ENCODE data around the gene MPDZ. TPM values are rescaled to one million over a fixed set of nuclear protein-coding genes. Genes with fewer than 3 reads are reported as not detected.

The MPDZ gene
- total RNA-seq, 1 experiment from 2014 or later, result 15.3 TPM

DNA sequence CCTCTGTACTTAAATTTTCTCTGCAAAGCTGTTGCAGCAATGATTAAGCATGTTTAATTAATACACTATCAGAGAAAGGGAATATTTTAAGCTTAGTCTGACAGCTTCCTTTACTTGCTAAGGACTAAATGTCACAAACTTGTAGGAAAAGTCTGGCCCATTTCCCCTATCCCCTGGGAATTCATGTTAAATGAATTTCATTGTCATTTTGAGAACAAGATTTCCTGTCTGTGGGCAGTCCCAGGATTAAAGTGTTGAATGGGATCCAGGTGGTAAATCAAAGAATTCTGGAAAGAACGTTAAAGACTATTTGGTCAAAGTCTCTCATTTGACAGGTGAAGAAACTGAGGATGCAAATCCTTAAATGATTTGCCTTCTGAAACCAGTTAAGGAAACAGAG lies 214.8 kb downstream of the MPDZ start:
- TF ChIP-seq EZH2 (IDR thresholded peaks at IDR 0.05; ENCODE audit: low read depth), result no peak
- TF ChIP-seq, protein P1, sequence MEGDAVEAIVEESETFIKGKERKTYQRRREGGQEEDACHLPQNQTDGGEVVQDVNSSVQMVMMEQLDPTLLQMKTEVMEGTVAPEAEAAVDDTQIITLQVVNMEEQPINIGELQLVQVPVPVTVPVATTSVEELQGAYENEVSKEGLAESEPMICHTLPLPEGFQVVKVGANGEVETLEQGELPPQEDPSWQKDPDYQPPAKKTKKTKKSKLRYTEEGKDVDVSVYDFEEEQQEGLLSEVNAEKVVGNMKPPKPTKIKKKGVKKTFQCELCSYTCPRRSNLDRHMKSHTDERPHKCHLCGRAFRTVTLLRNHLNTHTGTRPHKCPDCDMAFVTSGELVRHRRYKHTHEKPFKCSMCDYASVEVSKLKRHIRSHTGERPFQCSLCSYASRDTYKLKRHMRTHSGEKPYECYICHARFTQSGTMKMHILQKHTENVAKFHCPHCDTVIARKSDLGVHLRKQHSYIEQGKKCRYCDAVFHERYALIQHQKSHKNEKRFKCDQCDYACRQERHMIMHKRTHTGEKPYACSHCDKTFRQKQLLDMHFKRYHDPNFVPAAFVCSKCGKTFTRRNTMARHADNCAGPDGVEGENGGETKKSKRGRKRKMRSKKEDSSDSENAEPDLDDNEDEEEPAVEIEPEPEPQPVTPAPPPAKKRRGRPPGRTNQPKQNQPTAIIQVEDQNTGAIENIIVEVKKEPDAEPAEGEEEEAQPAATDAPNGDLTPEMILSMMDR (conservative IDR thresholded peaks at IDR 0.05), result no peak
- ChIA-PET CTCF (no interaction called here), POLR2A (ENCODE audit: unreplicated experiment) (no interaction called here)
- no peaks in the 10 kb centered on the region for H3K27me3 ChIP-seq (ENCODE audit: insufficient read depth, low read depth)
- no peak for DNase-seq
- H3K4me1 ChIP-seq (replicated peaks; ENCODE audit: insufficient read depth), result no peaks in the 10 kb centered on the region
- H3K79me2 ChIP-seq (ENCODE audit: low read depth), result no peaks in the 10 kb centered on the region
- no peaks in the 10 kb centered on the region for H3K9me2 ChIP-seq (ENCODE audit: insufficient read depth)
- H3K9me3 ChIP-seq (ENCODE audit: insufficient read depth, low read depth), result no peaks in the 10 kb centered on the region
- H3K4me2 ChIP-seq, result no peak overlapping the region
- H3K4me3 ChIP-seq, result no peak overlapping the region
- no peak overlapping the region for H3K27ac ChIP-seq
- H3K36me3 ChIP-seq (ENCODE audit: low read depth), result no peaks in the 10 kb centered on the region
- no peak overlapping the region for H2AFZ ChIP-seq
- H3F3A ChIP-seq (ENCODE audit: insufficient read depth, low read depth), result no peaks in the 10 kb centered on the region
- no TSS peak for BruUV-seq (replicated peaks)
- H4K20me1 ChIP-seq (ENCODE audit: insufficient read depth), result no peaks in the 10 kb centered on the region
- intact Hi-C loops (cut with micrococcal nuclease; ENCODE audit: unreplicated experiment), result no loop called here

DNA sequence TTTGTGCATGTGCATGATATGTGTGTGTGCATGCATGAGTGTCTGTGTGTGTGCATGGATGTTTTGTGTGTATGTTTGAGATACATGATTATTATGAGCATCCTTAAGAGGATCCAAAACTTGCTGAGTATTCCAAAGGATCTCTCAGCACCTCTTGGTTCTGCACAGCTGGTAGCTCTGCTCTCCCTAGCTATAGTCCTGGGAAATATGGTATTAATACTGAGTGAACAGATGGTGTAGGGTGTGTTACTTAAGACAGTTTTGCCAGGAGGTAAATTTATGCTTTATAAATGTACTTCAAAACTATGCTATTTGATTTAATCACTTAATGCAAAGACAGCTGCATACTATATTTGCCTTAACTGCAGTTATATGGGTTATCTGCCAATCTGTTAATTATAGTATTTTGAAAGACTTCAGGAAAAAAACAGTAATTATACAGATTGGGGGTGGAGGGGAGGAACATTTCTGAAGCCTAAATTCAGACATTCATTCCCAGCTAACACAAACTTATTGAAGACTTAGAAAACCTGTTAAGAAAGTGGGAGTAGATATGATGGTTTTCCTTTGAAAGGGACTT lies 215.5 kb downstream of the MPDZ start:
- CTCF ChIA-PET, result no interaction called here
- H3K4me3 ChIP-seq, result no peak overlapping the region
- intact Hi-C loops (cut with micrococcal nuclease; ENCODE audit: unreplicated experiment), result no loop called here
- no peaks in the 10 kb centered on the region for H3K36me3 ChIP-seq (ENCODE audit: low read depth)
- no peaks in the 10 kb centered on the region for H3F3A ChIP-seq (ENCODE audit: insufficient read depth, low read depth)
- no peak overlapping the region for H2AFZ ChIP-seq
- TF ChIP-seq, protein P1 (conservative IDR thresholded peaks at IDR 0.05), result no peak
- TF ChIP-seq EZH2 (IDR thresholded peaks at IDR 0.05; ENCODE audit: low read depth), result no peak
- no peaks in the 10 kb centered on the region for H4K20me1 ChIP-seq (ENCODE audit: insufficient read depth)
- no peak for DNase-seq
- no peaks in the 10 kb centered on the region for H3K9me2 ChIP-seq (ENCODE audit: insufficient read depth)
- H3K79me2 ChIP-seq (ENCODE audit: low read depth), result no peaks in the 10 kb centered on the region
- POLR2A ChIA-PET (ENCODE audit: unreplicated experiment), result no interaction called here
- H3K27ac ChIP-seq, result no peak overlapping the region
- no peaks in the 10 kb centered on the region for H3K9me3 ChIP-seq (ENCODE audit: insufficient read depth, low read depth)
- no TSS peak for BruUV-seq (replicated peaks)
- H3K4me2 ChIP-seq, result no peak overlapping the region
- H3K27me3 ChIP-seq (ENCODE audit: insufficient read depth, low read depth), result no peaks in the 10 kb centered on the region
- no peaks in the 10 kb centered on the region for H3K4me1 ChIP-seq (replicated peaks; ENCODE audit: insufficient read depth)

DNA sequence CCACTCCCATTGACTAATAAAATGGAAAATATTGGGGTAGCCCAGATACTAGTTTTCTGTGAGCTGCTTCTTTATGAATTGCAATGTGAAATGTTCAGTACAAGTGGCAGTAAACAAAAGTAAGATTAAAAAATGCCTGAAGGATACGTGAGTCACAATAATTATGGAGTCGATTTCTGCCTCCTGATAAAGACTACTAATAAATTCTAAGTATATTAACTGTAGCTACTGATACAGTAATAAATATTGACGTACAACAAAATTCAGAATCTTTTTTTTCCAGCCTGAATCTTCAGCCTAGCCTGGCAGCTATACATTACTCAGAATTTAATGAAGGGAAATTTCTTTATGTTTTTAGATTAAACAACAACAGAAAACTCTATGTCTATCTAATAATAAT lies 218.1 kb downstream of the MPDZ start:
- no peaks in the 10 kb centered on the region for H3F3A ChIP-seq (ENCODE audit: insufficient read depth, low read depth)
- no peaks in the 10 kb centered on the region for H3K4me1 ChIP-seq (replicated peaks; ENCODE audit: insufficient read depth)
- intact Hi-C loops (cut with micrococcal nuclease; ENCODE audit: unreplicated experiment), result no loop called here
- H3K9me3 ChIP-seq (ENCODE audit: insufficient read depth, low read depth), result no peaks in the 10 kb centered on the region
- no peaks in the 10 kb centered on the region for H3K9me2 ChIP-seq (ENCODE audit: insufficient read depth)
- H3K4me3 ChIP-seq, result no peak overlapping the region
- H3K36me3 ChIP-seq (ENCODE audit: low read depth), result no peaks in the 10 kb centered on the region
- H2AFZ ChIP-seq, result no peak overlapping the region
- DNase-seq, result no peak
- H3K79me2 ChIP-seq (ENCODE audit: low read depth), result no peaks in the 10 kb centered on the region
- POLR2A ChIA-PET (ENCODE audit: unreplicated experiment), result no interaction called here
- CTCF ChIA-PET, result no interaction called here
- H4K20me1 ChIP-seq (ENCODE audit: insufficient read depth), result no peaks in the 10 kb centered on the region
- no peaks in the 10 kb centered on the region for H3K27me3 ChIP-seq (ENCODE audit: insufficient read depth, low read depth)
- TF ChIP-seq, protein P1 (conservative IDR thresholded peaks at IDR 0.05), result no peak
- TF ChIP-seq EZH2 (IDR thresholded peaks at IDR 0.05; ENCODE audit: low read depth), result no peak
- H3K27ac ChIP-seq, result no peak overlapping the region
- no TSS peak for BruUV-seq (replicated peaks)
- no peak overlapping the region for H3K4me2 ChIP-seq
